Measurements from ENCODE around the gene ZNF91.

DNA sequence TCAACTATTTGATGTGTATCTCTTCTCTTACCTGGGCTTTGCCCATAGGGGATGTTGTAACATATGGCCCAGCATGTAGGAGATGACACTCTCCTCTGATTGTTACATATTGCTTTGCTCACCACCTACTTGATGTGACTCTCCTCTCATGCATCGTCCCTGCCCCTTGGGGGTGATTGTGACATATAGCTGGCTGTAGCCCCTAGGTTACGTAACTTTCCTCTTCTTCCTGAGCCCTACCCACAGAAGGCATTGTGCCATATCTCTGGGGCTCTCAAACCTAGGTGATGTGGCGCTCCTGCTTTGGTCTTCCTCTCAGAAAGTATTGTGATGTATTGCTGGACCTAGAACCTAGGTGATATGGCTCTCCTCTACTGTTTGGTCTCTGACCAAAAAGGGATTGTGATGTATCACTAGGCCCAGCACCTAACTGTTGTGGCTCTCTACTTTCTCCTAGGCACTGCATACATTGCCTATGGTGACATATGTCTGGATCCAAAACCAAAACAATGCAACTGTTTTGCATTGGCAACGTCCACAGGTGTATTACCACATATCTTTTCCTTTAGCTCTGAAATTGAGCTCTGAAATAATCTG is 73.2 kb downstream of the ZNF91 start:
- TF ChIP-seq POLR2A (IDR thresholded peaks at IDR 0.05): no peak
- TF ChIP-seq, protein P1, sequence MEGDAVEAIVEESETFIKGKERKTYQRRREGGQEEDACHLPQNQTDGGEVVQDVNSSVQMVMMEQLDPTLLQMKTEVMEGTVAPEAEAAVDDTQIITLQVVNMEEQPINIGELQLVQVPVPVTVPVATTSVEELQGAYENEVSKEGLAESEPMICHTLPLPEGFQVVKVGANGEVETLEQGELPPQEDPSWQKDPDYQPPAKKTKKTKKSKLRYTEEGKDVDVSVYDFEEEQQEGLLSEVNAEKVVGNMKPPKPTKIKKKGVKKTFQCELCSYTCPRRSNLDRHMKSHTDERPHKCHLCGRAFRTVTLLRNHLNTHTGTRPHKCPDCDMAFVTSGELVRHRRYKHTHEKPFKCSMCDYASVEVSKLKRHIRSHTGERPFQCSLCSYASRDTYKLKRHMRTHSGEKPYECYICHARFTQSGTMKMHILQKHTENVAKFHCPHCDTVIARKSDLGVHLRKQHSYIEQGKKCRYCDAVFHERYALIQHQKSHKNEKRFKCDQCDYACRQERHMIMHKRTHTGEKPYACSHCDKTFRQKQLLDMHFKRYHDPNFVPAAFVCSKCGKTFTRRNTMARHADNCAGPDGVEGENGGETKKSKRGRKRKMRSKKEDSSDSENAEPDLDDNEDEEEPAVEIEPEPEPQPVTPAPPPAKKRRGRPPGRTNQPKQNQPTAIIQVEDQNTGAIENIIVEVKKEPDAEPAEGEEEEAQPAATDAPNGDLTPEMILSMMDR (IDR thresholded peaks at IDR 0.05): no peak
